Kidney epithelial cell (primary cell): Measurements from ENCODE around the gene KAT6B. TPM values are rescaled to one million over a fixed set of nuclear protein-coding genes. Genes with fewer than 3 reads are reported as not detected.

Source experiments
- DNase-seq: peaks from one replicate; pipeline ENCODE4 v3.0.0-alpha.2; 2010; ENCODE audit warnings: low read depth
- H3K27me3 ChIP-seq: 2 replicates; pipeline ENCODE4 v1.6.0; 2011; ENCODE audit warnings: low read length; ENCODE audit not compliant: control insufficient read depth, insufficient read depth
- H3K36me3 ChIP-seq: 2 replicates; pipeline ENCODE4 v1.5.1; 2011; ENCODE audit warnings: low read length; ENCODE audit not compliant: control insufficient read depth, insufficient read depth
- H3K4me3 ChIP-seq: 2 replicates; pipeline ENCODE4 v1.5.1; 2011; ENCODE audit warnings: low read depth, mild to moderate bottlenecking, control low read depth, low read length
- total RNA-seq: library from RNA; depleted of rRNA; stranded (reverse); fragments of >200 nt; gene quantifications from 2 replicates; pipeline ENCODE4 v1.2.3, GENCODE V29; 2015
- TF ChIP-seq, protein P1 (sequence below): IDR thresholded peaks from 2 replicates; pipeline ENCODE4 v1.5.1; 2011; ENCODE audit warnings: mild to moderate bottlenecking, moderate library complexity, low read length, control low read depth, inconsistent platforms; ENCODE audit not compliant: insufficient read depth, poor library complexity, severe bottlenecking

Gene KAT6B
- total RNA-seq, 1 donor from 2014 or later: 8.0 TPM

DNA sequence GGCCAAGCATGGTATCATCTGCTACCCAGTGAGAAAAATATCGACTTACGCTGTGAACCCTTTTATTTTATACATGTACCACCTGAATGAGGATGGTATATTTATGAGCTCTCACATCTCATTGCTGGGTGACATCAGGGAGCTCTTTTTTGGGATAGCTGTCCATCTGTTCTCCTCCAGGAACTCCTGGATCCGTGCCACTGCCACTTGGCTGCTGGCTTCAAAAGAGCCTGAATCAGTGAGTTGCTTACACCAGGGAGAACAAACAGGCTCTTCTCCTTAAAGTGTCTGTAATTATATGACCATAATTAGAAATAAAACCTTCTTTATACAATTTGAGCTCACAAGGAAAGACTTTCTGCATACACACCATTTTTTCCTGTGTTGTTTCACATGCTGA is 106.2 kb downstream of the KAT6B start:
- no peaks in the 10 kb centered on the region for H3K27me3 ChIP-seq
- TF ChIP-seq, protein P1, sequence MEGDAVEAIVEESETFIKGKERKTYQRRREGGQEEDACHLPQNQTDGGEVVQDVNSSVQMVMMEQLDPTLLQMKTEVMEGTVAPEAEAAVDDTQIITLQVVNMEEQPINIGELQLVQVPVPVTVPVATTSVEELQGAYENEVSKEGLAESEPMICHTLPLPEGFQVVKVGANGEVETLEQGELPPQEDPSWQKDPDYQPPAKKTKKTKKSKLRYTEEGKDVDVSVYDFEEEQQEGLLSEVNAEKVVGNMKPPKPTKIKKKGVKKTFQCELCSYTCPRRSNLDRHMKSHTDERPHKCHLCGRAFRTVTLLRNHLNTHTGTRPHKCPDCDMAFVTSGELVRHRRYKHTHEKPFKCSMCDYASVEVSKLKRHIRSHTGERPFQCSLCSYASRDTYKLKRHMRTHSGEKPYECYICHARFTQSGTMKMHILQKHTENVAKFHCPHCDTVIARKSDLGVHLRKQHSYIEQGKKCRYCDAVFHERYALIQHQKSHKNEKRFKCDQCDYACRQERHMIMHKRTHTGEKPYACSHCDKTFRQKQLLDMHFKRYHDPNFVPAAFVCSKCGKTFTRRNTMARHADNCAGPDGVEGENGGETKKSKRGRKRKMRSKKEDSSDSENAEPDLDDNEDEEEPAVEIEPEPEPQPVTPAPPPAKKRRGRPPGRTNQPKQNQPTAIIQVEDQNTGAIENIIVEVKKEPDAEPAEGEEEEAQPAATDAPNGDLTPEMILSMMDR: no peak
- H3K4me3 ChIP-seq: no peak overlapping the region
- DNase-seq: no peak
- H3K36me3 ChIP-seq: no peaks in the 10 kb centered on the region

DNA sequence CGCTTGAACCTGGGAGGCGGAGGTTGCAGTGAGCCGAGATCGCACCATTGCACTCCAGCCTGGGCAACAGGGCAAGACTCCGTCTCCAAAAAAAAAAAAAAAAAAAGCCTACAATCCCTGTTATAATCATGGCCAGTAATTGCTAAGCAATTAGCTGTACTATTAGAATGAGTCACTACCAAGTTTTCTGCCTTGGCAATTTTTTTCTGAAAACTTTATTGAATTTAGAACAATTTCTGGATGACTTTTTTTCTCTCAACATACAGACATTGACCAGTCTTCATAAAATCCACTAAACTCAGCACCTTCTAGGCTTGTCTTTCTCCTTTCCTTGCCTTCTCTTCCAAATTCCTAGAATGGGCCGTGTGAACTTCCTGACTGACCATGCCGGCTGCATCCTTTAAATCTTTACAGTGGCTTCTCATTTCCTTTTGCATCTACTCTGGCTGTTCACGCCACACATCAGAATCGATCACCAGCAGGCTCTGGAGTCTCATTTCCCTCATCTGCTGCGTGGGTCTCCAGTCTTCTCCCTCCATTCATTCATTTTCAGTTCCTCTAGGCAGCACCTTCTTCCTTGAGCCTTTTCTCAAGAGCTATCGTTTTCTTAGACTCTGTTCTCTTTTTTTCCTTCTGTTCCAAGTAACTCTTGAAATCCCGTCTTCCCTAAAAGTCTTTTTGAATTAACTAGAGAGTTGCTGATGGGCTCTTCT is 107.9 kb downstream of the KAT6B start:
- Histone ChIP-seq H3K27me3 (no peaks in the 10 kb centered on the region), H3K4me3 (no peak overlapping the region), H3K36me3 (no peaks in the 10 kb centered on the region)
- TF ChIP-seq, protein P1: no peak
- no peak for DNase-seq

DNA sequence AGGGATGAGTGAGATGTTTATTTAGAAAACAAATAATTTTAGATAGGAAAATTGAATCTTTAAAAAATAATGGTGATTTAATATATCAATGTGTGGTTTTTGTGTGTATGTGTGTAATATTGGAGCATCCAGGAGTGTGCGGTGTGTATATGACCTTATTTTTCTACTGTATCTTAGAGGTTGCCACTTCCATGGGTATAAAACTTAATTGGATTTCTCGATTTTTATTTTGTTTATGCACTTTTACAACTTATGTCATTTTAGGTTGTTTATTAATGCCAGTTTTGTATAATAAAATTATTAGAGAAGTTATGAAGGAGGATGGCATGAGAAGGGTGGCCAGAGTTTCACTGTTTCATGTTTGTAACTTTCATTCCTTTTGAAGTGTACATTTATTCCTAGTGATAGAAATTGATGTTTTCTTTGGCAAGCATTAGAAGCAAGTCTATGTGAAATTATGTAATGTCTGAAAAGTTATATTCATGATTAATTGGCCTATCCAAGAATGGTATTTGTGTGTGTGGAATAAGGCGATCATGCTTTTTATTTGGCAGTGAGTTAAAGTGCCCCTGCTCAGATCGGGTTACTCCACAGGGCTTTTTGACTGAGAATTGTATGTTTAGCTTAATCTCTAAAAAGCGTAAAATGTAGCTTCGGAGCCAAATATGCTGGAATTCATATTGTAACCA is 110.3 kb downstream of the KAT6B start:
- DNase-seq: no peak
- no peak overlapping the region for H3K4me3 ChIP-seq
- H3K27me3 ChIP-seq: no peaks in the 10 kb centered on the region
- TF ChIP-seq, protein P1: no peak
- H3K36me3 ChIP-seq: no peaks in the 10 kb centered on the region

DNA sequence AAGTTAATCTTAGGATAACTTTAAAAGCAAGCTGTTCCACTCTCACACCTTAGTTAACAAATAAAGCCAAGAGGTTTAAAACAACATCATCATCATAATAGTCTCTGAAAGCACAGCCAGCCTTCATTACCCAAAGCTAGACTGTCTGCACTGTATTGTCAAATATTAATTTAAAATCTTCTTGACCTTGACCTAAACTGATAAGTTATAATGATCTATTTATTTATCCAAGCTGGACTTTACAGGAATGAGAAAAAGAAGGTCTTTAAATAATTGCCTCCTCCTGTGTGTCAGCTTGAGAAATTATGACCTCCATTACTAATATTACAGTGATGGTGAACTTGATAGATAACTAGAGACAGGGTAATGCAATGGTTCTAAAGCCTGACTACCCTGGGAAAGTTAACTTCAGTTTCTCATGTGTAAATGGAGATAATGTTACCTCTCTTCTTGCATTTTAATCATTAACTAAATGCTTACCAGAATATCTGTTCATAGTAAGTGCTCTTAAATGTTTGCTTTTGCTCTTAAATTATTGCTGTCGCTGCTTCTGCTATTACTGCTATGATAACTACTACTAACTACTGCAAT is 111.0 kb downstream of the KAT6B start:
- no peaks in the 10 kb centered on the region for H3K27me3 ChIP-seq
- H3K36me3 ChIP-seq: no peaks in the 10 kb centered on the region
- TF ChIP-seq, protein P1: no peak
- no peak for DNase-seq
- no peak overlapping the region for H3K4me3 ChIP-seq

DNA sequence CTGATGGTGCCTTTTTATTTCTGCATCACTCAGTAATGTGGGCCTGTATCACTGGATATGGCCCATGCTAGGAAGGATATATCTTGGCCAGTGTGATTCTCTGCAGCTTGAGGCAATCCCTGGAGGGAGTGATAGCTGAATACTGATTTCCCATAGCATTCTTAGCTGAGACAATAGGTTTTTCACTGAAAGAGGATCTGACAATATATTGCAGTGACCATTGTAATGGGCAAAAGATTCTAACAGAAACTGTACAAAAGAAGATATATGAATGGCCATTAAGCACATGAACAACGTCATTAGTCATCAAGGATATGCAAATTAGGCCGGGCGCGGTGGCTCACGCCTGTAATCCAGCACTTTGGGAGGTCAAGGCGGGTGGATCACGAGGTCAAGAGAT is 117.8 kb downstream of the KAT6B start:
- H3K36me3 ChIP-seq: no peaks in the 10 kb centered on the region
- TF ChIP-seq, protein P1: no peak
- H3K4me3 ChIP-seq: no peak overlapping the region
- no peaks in the 10 kb centered on the region for H3K27me3 ChIP-seq
- DNase-seq: no peak
